Epithelial cell of esophagus (primary cell): ENCODE measurements around the gene KPNA4.
A peak's percentile ranks its signal among the peaks of the same experiment; 100 is the strongest.
"Not testable (repeated sequence)": the region's sequence is repeated elsewhere in the genome, so short reads cannot be mapped to it uniquely, and the experiment has no call there.

Experiments
- DNase-seq: peaks from one replicate; pipeline ENCODE4 v3.0.0; 2010; ENCODE audit warnings: low read depth
- H3K4me3 ChIP-seq: 2 replicates; pipeline ENCODE4 v1.5.1; 2011; ENCODE audit warnings: mild to moderate bottlenecking, low read length, control low read depth
- TF ChIP-seq, protein P1 (sequence below): IDR thresholded peaks from 2 replicates; pipeline ENCODE4 v1.5.1; 2011; ENCODE audit warnings: low read depth, mild to moderate bottlenecking, low read length, control low read depth, inconsistent platforms; ENCODE audit not compliant: insufficient read depth; ENCODE audit errors: missing control alignments

Gene KPNA4

DNA sequence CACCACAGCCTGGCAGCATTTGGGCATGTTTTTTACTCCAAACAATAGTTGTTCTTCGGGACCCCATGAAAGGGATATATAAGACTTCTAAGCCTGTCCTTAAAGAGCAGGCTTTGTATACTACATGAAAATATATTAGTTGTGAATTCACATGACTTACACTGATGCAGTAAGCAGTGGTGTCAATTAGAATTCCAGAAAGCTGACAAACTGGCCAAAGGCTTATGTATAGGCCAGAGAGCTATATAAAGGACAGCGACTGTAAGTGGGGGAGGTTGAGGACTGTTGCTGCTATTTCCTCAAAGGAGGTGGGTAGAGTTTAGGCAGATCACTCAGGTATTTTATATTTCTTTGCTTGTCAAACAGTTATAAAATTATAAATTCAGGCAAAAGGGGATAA is 24.8 kb downstream of the KPNA4 start:
- TF ChIP-seq, protein P1, sequence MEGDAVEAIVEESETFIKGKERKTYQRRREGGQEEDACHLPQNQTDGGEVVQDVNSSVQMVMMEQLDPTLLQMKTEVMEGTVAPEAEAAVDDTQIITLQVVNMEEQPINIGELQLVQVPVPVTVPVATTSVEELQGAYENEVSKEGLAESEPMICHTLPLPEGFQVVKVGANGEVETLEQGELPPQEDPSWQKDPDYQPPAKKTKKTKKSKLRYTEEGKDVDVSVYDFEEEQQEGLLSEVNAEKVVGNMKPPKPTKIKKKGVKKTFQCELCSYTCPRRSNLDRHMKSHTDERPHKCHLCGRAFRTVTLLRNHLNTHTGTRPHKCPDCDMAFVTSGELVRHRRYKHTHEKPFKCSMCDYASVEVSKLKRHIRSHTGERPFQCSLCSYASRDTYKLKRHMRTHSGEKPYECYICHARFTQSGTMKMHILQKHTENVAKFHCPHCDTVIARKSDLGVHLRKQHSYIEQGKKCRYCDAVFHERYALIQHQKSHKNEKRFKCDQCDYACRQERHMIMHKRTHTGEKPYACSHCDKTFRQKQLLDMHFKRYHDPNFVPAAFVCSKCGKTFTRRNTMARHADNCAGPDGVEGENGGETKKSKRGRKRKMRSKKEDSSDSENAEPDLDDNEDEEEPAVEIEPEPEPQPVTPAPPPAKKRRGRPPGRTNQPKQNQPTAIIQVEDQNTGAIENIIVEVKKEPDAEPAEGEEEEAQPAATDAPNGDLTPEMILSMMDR: no peak
- DNase-seq: peak; percentile 15
- H3K4me3 ChIP-seq: no peak overlapping the region

DNA sequence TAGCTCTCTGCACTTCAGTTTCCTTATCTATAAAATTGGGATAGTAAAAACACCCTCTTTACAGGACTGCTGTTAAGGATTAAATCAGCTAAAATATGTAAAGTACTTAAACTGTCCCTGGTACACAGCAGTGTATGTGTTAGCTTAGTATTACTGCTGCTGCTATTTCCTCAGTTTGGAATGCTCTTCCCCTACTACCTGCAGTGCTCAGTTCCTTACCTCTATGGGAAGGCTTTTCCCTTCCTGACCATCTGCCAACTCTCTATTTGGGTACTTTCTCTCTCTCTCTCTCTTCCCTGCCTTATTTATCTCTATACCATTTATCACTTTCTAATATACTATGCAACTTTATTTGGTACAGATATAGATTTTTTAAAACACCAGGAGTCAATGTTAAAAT is 26.5 kb downstream of the KPNA4 start:
- no peak overlapping the region for H3K4me3 ChIP-seq
- no peak for DNase-seq
- TF ChIP-seq, protein P1: no peak

DNA sequence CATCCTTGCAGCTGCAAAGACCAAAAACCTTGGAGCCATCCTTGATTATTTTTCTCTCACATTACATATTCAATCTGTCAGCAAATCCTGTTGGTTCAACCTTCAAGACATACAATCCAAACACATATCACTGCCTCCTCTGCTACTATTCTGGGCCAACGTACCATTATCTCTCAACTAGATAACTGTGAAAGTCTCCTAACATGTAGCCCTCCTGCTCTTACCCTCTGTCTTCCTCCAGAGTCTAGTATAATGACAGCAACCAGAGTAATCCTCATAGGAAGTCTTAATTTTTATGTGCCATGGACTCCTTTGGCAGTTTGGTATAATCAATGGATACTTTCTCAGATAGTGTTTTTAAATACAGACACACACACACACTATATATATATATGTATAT is 27.6 kb downstream of the KPNA4 start:
- TF ChIP-seq, protein P1: no peak
- DNase-seq: no peak

DNA sequence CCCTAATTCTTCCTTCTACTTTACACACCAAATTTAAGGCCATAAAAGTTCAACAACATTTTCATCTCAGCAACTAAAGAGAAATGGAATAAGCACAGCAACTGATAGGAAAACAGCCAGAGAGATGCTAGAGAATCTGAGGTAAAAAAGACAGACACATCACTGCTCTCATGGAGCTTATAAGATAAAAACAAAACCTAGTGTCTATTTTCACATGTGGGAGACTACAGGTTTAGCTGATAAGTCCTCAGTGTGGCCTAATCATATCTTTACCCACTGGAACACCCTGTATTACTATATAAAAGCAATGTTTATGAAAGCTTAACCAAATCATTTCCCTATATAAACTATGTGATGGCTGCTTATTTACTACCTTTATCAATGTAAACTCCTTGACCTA is 33.0 kb downstream of the KPNA4 start:
- TF ChIP-seq, protein P1: no peak
- no peak overlapping the region for H3K4me3 ChIP-seq
- no peak for DNase-seq

More for the DNA sequence above, 27.6 kb downstream of the KPNA4 start:
- no peak overlapping the region for H3K4me3 ChIP-seq

DNA sequence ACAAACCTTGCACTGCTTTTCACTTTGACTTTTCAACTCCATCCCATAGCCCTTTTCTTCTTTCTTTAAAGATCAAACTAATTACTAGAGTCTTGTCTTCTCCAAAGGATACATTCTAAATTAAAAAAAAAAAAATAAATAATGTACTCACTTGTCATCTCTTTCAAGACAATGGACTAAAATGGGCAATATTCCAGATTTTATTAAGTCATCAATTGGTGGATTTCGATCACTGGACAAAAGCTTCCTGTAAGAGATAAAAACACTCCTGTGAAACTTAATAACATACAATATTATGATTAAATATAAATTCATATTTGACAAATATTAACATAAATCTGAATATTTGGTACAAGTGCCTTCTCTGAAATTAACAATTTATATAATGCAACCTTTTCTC is 34.1 kb downstream of the KPNA4 start:
- no peak overlapping the region for H3K4me3 ChIP-seq
- no peak for DNase-seq
- TF ChIP-seq, protein P1: no peak

DNA sequence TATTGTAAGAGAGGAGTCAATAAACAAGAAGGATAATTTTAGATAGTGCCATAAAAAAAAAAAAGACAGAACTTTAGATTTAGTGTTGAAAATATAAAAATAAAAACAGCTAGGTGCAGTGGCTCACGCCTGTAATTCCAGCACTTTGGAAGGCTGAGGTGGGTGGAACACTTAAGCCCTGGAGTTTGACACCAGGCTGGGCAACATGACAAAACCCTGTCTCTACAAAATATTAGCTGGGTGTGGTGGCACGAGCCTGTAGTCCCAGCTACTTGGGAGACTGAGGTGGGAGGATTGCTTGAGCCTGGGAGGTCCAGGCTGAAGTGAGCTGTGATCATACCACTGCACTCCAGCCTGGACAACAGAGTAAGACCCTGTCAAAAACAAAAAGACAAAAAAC is 49.0 kb downstream of the KPNA4 start:
- H3K4me3 ChIP-seq, DNase-seq: not testable (repeated sequence)

DNA sequence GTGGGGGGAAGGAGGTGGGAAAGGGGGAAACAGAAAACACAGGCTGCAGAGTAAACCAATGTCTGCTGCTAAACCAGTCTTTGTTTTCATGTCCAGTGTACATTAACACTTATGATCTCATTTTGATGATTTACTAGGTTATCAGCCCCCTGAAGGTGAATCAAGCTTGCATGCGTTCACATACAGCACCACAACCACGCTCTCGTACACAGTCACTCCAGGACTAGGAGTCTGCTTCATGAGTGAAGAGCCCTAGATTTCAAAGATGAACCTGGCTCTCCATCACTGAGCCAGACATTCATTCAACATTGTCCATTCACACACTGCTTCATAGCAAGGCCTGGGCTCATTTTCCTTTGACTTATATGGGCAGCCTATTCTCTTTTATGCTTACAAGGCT is 64.0 kb downstream of the KPNA4 start:
- no peak overlapping the region for H3K4me3 ChIP-seq
- TF ChIP-seq, protein P1: no peak
- DNase-seq: no peak

DNA sequence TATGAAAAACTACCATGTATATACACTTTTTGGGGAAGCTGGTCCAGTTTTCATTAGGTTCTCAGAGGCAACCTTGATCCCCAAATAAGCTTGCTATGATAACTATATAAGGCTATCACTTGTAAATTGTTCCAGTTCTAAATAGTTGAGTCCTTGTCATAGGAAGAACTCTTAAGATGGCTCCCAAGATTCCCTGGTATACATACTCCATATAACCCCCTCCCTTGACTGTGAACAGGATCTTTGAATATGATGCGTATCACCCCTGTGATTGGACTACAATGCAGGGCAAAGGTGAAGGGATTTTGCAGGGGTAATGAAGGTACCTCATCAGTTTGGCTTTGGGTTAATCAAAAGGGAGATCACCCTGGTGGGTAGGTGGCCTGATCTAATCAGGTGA is 67.2 kb downstream of the KPNA4 start:
- TF ChIP-seq, protein P1: no peak
- DNase-seq: no peak
- no peak overlapping the region for H3K4me3 ChIP-seq
